Activated CD8-positive, alpha-beta memory T cell treated with anti-CD3 and anti-CD28 coated beads, Interleukin-2, amount 50 U/mL, for 48 hours (primary cell): ENCODE measurements around the gene MECR.

Source experiments
- DNase-seq: peaks from one replicate; pipeline ENCODE4 v3.0.0-alpha.2; 2020

Gene MECR

DNA sequence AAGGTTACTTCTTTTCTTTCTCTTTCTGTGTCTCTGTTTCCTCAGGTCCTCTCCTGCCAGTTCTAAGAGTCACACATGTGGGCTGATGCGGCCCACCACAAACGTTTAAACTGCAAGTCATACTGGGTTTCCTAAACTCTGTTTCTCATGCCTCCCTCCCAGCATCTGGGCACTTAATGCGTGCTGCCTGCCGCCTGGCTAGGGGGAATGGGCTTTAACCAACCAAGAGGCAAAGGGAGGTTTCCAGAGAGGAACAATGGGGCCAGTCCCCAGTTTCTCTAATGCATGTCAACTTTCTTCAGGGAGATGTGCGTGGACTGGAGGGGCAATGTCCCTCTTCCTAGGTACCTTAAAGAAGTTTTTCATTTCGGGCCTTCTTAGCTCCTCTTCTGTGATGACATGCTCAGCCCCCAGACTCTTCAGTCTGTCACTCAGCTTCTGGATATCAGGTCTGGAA, 29.1 kb downstream of the MECR start:
- DNase-seq, result peak; percentile 58

DNA sequence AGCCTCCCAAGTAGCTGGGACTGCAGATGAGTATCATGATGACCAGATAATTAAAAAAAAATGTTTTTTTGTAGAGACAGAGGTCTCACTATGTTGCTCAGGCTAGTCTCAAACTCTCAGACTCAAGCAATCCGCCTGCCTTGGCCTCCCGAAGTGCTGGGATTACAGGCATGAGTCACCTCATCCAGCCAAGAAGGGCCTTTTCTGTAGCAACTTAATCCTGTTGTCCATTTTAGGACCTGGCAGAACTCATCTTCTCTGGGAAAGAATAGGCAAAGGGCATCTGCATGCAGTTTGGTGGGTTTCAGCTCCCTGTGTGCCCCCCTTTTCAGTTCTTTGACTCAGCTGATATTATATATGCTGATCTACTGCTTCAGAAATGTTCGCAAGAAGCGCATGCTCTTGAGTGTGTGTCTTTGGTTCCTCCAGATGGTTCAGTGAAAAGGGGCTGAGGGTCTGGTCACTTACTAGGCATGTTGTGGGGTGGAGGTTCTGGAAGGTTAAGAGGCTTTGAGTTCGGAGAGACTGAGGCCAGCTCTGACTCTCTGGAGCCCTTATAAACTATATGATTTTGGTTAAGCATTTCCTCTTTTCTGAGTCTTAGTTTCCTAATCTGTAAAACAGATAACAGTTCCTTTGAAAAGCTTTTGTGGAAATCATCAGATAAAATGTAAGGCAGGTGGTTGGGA, 29.7 kb downstream of the MECR start:
- DNase-seq, result no peak

- DNase-seq, result no peak
Observed at GRCh38 chr1:29197993-29198392, 32.7 kb downstream of the MECR start.

- DNase-seq, result no peak
Observed at GRCh38 chr1:29197590-29197924, 33.2 kb downstream of the MECR start.

- no peak for DNase-seq
Observed at GRCh38 chr1:29196863-29197589, 33.7 kb downstream of the MECR start.

DNA sequence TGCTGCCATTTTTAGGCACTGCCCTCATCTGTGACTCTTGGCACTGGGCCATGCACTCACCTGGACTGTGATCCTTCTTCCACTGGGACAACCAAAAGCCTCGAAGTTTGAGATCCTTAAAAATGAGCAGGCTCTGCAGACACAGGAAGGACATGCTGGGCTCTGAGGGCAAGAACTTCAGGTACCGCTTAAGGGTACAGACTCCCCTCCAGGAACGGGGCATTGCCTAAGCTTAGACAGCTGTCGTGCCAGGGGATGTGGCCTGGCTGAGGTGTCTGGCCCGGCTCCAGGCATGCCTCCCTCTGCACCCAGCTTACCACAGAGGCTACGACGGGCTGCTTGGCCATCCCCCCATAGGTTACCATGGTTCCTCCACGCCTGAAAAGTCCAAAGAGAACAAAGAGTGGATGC, 34.8 kb downstream of the MECR start:
- no peak for DNase-seq

DNA sequence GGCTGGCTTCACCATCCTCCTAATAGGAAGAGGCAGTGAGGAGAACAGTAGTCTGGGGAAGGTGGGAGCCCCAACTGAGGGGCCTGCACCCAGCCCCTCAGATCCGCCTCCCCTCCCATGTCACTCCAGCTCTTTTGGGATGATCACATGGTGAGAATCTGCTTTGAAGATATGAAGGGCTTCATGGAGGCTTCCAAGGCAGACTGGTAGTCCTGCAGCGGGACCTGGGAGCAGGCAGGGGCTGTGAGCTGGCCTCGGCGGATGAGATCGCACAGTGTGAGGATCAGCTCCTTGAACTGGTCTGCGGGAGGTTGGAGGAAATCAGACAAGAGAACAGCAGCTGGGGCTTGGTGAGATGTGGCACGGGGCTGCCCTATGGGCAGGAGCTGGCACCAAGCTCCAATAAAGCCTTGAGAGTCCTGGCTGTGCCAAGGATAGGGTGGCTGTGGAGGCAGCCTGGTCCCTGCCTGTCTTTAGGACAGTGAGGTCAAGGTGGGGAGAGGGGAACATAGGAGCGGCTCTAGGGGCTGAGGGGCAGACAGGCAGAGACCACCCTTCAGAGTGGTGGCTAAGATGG, 36.8 kb downstream of the MECR start:
- DNase-seq, result no peak

GRCh38 chr1:29190718-29191117, 40.0 kb downstream of the MECR start:
- no peak for DNase-seq

GRCh38 chr1:29186707-29187106, 44.0 kb downstream of the MECR start:
- DNase-seq, result peak; percentile 17

DNA sequence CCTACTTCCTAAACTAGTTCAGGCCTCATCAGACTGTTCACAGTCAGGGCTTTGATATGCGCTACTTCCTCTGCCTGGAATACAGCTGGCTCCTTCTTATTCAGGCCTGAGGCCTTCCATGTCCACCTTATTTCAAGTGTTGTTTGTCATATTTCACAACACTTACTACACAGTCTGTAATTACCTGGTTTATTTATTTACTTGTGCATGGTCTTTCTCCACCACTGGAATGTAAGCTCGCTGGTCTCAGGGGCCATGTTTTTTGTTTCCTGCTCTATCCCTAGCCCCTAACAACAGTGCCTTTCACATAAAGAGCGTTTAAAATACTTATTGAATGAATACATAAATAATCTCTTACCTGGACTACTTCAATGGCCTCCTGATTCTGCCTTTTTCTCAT, 44.5 kb downstream of the MECR start:
- no peak for DNase-seq

DNA sequence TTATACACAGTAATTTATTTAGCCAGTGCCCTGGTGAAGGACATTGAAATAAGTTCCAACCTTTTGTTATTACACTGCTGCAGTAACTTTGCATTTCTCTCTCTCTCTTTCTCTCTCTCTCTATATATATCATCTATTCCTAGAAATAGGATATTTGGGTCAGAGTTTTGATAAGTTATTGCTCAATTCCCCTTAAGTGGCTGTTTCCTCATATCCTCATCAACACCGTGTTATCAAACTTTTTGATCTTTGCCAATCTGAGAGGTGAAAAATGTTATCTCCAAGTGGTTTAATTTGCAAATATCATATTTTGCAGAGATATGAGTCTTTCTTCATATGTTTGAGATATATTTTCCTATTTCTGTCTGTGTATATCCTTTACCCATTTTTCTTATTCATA, 47.4 kb downstream of the MECR start:
- DNase-seq, result no peak

- DNase-seq, result peak; percentile 98
Observed at GRCh38 chr1:29181413-29182225, 49.1 kb downstream of the MECR start, which contains the start of gene SRSF4. TSS of gene SRSF4 (minus strand) at chr1:29181900. CDS start at chr1:29181752, 148 bp downstream.

DNA sequence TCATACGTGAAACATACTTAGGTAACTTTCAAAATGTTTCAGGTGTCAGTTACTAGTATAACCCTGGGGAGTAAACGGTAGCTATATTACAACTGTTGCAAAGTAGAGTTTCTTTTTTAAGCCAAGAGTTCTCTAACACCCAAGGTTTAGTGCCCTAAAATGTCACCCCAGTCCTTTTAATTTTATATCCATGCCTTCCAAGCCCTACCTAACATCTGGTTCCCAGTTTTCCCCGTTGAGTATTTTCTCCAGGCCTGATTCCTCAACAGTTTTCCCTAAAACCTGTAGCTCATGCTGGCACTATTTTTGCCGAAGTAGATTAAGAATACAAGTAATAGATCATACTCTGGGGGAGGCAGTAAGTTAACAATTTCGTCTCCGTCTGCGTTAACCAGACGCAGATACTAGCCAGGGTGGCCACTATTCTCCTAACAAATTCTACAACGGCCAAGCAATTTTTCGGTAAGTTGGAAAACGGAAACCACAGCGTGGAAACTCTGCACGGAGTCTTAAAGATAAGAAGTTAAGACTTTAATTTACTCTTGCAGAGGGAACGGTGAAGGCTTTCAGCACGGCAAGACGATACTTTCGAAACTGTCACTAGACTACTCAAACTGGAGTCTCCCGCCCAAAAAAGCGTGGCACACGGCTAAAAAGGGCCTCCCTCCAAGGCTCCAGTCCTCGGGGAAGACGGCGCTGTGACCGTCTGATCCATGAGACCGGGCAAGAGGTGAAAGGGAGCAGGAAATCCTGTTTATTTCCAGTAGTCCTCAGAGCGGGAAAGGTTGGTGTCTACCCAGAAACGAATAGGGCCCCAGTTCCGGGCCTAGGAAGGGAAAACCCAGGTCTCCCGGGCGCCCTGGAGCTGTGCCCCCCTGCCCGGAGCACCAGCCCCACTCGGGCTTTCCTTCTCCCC, 50.0 kb downstream of the MECR start:
- no peak for DNase-seq

DNA sequence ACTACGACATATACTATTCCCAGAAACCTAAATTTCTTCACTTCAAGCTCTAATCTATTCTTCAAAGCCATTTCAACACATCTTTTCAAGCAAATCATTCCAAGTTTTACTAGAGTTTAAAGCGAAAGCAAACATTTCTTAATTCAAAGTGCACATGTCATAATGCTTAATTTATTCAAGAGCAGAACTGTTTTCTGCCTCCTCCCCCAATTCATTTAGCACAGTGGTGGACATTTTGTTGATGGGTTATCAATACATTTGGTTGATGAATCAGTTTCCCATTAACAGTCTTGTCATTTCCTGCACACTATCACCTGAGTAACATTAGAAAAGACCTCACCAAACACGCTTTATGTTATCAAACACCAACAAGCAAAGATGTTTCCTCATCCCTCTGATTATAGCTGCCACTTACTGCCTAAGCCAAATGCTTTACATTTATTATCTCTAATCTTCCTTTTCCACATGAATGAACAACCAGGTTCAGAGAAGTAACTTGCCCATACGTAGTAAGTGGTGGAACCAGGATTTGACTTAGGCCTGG, 51.0 kb downstream of the MECR start:
- DNase-seq, result peak; percentile 10

DNA sequence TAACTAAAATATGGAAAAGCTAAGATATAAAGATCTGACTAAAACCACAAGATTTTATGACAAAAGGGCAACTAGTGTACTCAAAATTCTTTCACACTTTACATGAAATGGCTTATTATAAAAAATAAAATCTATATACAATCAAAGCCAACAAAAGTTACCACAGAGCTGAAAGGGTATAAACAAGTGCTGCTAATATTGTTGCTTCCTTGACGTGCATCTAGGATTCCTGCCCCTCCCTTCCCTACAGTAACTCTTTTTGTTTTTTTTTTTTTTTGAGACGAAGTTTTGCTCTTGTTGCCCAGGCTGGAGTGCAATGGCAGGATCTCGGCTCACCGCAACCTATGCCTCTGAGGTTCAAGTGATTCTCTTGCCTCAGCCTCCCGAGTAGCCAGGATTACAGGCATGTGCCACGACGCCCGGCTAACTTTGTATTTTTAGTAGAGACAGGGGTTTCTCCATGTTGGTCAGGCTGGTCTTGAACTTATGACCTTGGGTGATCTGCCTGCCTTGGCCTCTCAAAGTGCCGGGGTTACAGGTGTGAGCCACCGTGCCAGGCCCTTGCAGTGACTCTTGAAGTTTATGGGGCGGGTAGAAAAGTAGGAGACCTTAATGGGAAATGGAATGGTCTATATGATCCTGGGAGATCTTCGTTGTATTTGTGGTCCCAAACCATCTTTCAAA, 53.6 kb downstream of the MECR start:
- peak; percentile 49 for DNase-seq

DNA sequence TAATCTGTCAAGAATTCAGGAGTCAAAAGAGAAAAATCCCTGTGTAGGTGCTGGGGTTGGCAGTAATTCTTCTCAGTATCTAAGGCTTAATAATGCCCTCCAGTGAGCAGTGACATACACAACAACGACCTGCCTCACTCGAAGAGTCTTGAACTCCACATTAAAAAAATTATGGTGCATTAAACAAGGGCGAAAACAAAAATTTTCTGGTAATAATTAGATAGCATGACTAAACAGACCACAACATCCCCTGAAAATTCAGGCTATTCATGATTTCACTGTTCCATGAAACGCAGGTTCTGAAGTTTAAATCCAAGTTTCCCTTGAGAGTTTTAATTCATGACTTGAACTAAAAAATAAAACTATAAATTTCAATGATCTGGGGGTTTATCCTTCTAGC, 54.2 kb downstream of the MECR start:
- DNase-seq, result no peak

- DNase-seq, result peak; percentile 49
Observed at GRCh38 chr1:29172415-29172939, 58.3 kb downstream of the MECR start.

- DNase-seq, result no peak
Observed at GRCh38 chr1:29171521-29171920, 59.2 kb downstream of the MECR start.

DNA sequence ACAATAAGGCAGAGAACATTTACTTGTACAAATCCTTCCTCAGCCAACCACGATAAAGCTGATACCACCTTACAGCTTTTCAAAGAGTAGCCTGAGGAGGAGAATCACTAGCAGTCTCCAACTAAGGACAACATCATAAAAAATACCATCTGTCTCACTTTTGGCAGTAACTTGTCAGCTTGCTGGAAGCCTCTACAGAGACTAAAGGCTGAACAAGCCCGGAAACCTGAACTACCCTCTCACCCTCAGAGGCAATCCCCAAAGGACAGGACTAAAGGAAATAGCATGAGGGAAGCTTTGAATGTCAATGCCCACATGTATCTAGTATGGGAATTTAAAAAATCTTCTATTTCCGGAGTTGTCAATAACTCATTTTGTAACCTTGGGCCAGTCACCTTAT, 59.6 kb downstream of the MECR start:
- peak; percentile 26 for DNase-seq

GRCh38 chr1:29169976-29170375, 60.8 kb downstream of the MECR start:
- DNase-seq, result no peak

DNA sequence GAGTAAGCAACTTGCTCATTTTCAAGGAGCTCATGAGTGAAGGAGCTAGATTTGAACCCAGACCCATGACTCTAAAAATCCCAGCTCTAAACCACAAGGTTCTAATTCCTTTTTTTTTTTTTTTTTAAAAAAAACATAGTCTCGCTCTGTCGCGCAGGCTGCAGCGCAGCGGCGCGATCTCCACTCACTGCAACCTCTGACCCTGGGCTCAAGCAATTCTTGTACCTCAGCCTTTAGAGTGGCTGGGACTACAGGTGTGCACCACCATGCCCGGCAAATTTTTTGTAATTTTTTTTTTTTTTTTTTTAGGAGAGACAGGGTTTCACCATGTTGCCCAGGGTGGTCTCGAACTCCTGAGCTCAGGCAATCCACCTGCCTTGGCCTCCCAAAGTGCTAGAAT, 62.8 kb downstream of the MECR start:
- no peak for DNase-seq
